HCEC 1CT (cell line): Measurements from ENCODE around the gene MYRIP.
A peak's percentile ranks its signal among the peaks of the same experiment; 100 is the strongest.
"Not testable (repeated sequence)": the region's sequence is repeated elsewhere in the genome, so short reads cannot be mapped to it uniquely, and the experiment has no call there.

Experiments used
- DNase-seq: peaks from one replicate; pipeline ENCODE4 v3.0.0-alpha.2; 2017

MYRIP gene

GRCh38 chr3:40045051-40045450 lies 235.6 kb downstream of the MYRIP start:
- no peak for DNase-seq

- no peak for DNase-seq
Observed at GRCh38 chr3:40046149-40046548, 236.7 kb downstream of the MYRIP start.

GRCh38 chr3:40047406-40047805 lies 238.0 kb downstream of the MYRIP start:
- no peak for DNase-seq

GRCh38 chr3:40053663-40054062 lies 244.3 kb downstream of the MYRIP start:
- DNase-seq = no peak

- no peak for DNase-seq
Observed at GRCh38 chr3:40054568-40055222, 245.3 kb downstream of the MYRIP start.

- DNase-seq = no peak
Observed at GRCh38 chr3:40055361-40055760, 246.0 kb downstream of the MYRIP start.

GRCh38 chr3:40055956-40056355 lies 246.5 kb downstream of the MYRIP start:
- no peak for DNase-seq

- DNase-seq = no peak
Observed at GRCh38 chr3:40057077-40057476, 247.7 kb downstream of the MYRIP start.

GRCh38 chr3:40057786-40058185 lies 248.4 kb downstream of the MYRIP start:
- DNase-seq = peak; percentile 3

GRCh38 chr3:40068636-40069035 lies 259.2 kb downstream of the MYRIP start:
- no peak for DNase-seq

- no peak for DNase-seq
Observed at GRCh38 chr3:40070816-40071215, 261.4 kb downstream of the MYRIP start.

GRCh38 chr3:40071683-40072238 lies 262.4 kb downstream of the MYRIP start:
- no peak for DNase-seq

GRCh38 chr3:40073310-40074007 lies 264.1 kb downstream of the MYRIP start:
- DNase-seq = no peak

GRCh38 chr3:40077139-40077538 lies 267.7 kb downstream of the MYRIP start:
- not testable (repeated sequence) for DNase-seq

GRCh38 chr3:40077828-40078492 lies 268.6 kb downstream of the MYRIP start:
- DNase-seq = not testable (repeated sequence)

GRCh38 chr3:40078590-40078989 lies 269.2 kb downstream of the MYRIP start:
- no peak for DNase-seq

GRCh38 chr3:40079203-40079846 lies 269.9 kb downstream of the MYRIP start:
- DNase-seq = peak; percentile 35

- DNase-seq = peak; percentile 22
Observed at GRCh38 chr3:40079847-40080240, 270.4 kb downstream of the MYRIP start.

GRCh38 chr3:40083066-40083465 lies 273.7 kb downstream of the MYRIP start:
- no peak for DNase-seq

- DNase-seq = not testable (repeated sequence)
Observed at GRCh38 chr3:40084424-40084823, 275.0 kb downstream of the MYRIP start.

- DNase-seq = no peak
Observed at GRCh38 chr3:40086890-40087883, 277.8 kb downstream of the MYRIP start.
